Measurements from ENCODE around the gene RGP1.

- TF ChIP-seq, protein P1, sequence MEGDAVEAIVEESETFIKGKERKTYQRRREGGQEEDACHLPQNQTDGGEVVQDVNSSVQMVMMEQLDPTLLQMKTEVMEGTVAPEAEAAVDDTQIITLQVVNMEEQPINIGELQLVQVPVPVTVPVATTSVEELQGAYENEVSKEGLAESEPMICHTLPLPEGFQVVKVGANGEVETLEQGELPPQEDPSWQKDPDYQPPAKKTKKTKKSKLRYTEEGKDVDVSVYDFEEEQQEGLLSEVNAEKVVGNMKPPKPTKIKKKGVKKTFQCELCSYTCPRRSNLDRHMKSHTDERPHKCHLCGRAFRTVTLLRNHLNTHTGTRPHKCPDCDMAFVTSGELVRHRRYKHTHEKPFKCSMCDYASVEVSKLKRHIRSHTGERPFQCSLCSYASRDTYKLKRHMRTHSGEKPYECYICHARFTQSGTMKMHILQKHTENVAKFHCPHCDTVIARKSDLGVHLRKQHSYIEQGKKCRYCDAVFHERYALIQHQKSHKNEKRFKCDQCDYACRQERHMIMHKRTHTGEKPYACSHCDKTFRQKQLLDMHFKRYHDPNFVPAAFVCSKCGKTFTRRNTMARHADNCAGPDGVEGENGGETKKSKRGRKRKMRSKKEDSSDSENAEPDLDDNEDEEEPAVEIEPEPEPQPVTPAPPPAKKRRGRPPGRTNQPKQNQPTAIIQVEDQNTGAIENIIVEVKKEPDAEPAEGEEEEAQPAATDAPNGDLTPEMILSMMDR (optimal IDR thresholded peaks at IDR 0.05 in 1 of 3, IDR thresholded peaks at IDR 0.05 in 1 of 3, conservative IDR thresholded peaks at IDR 0.05 in 1 of 3; ENCODE audit: extremely low read depth in 1 of 3, insufficient read depth in 2 of 3, low read length in 3 of 3) = no peak
- TF ChIP-seq EZH2 (IDR thresholded peaks at IDR 0.05; ENCODE audit: low read length) = no peak
These were observed 14.7 kb downstream of the RGP1 start for GRCh38 chr9:35763803-35764202.

Measured in keratinocyte (primary cell).